ENCODE measurements around the gene ANKRD10. TPM values are rescaled to one million over a fixed set of nuclear protein-coding genes. Genes with fewer than 3 reads are reported as not detected.

The ANKRD10 gene
- total RNA-seq, 4 donors from 2014 or later, result 145 to 381 (median 164) TPM

DNA sequence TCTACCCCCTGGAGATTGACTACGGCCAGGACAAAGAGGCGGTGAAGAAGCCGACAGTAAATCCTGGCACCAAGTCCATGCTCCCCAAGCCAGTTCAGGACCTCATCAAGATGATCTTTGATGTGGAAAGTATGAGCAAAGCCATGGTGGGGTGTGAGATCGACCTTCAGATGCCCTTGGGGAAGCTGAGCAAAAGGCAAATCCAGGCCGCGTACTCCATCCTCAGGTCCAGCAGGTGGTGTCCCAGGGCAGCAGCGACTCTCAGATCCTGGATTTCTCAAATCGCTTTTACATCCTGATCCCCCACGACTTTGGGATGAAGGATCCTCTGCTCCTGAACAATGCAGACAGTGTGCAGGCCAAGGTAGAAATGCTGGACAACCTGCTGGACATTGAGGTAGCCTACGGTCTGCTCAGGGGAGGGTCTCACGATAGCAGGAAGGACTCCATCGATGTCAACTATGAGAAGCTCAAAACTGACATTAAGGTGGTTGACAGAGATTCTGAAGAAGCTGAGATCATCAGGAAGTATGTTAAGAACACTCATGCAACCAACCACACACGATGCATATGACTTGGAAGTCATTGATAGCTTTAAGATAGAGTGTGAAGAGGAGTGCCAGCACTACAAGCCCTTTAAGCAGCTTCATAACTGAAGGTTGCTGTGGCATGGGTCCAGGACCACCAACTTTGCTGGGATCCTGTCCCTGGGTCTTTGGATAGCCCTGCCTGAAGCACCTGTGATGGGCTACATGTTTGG is 24.0 kb upstream of the ANKRD10 start:
- DNase-seq (no peak), ATAC-seq (no peak)
- intact Hi-C loops (cut with DNase I; ENCODE audit: low total_unique reads), result no loop called here
- no peak overlapping the region for H3K4me3 ChIP-seq
- TF ChIP-seq POLR2A (IDR thresholded peaks at IDR 0.05), result no peak
- TF ChIP-seq, protein P1, sequence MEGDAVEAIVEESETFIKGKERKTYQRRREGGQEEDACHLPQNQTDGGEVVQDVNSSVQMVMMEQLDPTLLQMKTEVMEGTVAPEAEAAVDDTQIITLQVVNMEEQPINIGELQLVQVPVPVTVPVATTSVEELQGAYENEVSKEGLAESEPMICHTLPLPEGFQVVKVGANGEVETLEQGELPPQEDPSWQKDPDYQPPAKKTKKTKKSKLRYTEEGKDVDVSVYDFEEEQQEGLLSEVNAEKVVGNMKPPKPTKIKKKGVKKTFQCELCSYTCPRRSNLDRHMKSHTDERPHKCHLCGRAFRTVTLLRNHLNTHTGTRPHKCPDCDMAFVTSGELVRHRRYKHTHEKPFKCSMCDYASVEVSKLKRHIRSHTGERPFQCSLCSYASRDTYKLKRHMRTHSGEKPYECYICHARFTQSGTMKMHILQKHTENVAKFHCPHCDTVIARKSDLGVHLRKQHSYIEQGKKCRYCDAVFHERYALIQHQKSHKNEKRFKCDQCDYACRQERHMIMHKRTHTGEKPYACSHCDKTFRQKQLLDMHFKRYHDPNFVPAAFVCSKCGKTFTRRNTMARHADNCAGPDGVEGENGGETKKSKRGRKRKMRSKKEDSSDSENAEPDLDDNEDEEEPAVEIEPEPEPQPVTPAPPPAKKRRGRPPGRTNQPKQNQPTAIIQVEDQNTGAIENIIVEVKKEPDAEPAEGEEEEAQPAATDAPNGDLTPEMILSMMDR (IDR thresholded peaks at IDR 0.05 in 4 of 5, conservative IDR thresholded peaks at IDR 0.05 in 1 of 5), result no peak
- peaks cover 0 to 5% of the 10 kb centered on the region in 2 donors for H3K4me1 ChIP-seq
- no peaks in the 10 kb centered on the region for H3K36me3 ChIP-seq
- H3K27me3 ChIP-seq, result no peaks in the 10 kb centered on the region
- H3K9me3 ChIP-seq, result peaks cover 0 to 2% (median 0%) of the 10 kb centered on the region in 3 donors
- in situ Hi-C loops (cut with MboI; ENCODE audit: low sequenced_read_pairs in 4 of 4), result no loop called here
- no peak overlapping the region for H3K27ac ChIP-seq

DNA sequence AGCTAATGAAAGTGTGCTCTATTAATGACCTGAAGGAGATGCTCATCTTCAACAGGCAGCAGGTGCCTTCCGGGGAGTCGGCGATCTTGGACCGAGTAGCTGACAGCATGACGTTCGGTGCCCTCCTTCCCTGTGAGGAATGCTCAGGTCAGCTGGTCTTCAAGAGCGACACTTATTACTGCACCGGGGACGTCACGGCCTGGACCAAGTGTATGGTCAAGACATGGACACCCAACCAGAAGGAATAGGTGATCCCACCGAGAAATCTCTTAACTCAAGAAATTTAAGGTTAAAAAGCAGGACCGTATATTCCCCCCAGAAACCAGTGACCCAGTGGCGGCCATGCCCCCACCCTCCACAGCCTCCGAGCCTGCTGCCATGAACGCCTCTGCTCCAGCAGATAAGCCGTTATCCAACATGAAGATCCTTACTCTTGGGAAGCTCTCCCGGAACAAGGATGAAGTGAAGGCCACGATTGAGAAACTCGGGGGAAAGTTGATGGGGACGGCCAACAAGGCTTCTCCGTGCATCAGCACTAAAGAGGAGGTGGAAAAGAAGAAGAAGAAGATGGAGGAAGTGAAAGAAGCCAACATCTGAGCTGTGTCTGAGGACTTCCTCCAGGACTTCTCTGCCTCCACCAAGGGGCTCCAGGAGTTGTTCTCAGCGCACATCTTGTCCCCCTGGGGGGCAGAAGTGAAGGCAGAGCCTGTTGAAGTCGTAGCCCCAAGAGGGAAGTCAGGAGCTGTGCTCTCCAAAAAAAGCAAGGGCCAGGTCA is 22.8 kb upstream of the ANKRD10 start:
- no peak overlapping the region for H3K27ac ChIP-seq
- TF ChIP-seq POLR2A (IDR thresholded peaks at IDR 0.05), result no peak
- TF ChIP-seq, protein P1 (IDR thresholded peaks at IDR 0.05 in 4 of 5, conservative IDR thresholded peaks at IDR 0.05 in 1 of 5), result no peak
- no peaks in the 10 kb centered on the region for H3K27me3 ChIP-seq
- in situ Hi-C loops (cut with MboI; ENCODE audit: low sequenced_read_pairs in 4 of 4) (no loop called here), intact Hi-C loops (cut with DNase I; ENCODE audit: low total_unique reads) (no loop called here)
- H3K9me3 ChIP-seq, result peaks cover 0 to 7% (median 0%) of the 10 kb centered on the region in 3 donors
- no peak for DNase-seq
- H3K4me3 ChIP-seq, result no peak overlapping the region
- no peak for ATAC-seq
- no peaks in the 10 kb centered on the region for H3K36me3 ChIP-seq
- no peaks in the 10 kb centered on the region for H3K4me1 ChIP-seq

DNA sequence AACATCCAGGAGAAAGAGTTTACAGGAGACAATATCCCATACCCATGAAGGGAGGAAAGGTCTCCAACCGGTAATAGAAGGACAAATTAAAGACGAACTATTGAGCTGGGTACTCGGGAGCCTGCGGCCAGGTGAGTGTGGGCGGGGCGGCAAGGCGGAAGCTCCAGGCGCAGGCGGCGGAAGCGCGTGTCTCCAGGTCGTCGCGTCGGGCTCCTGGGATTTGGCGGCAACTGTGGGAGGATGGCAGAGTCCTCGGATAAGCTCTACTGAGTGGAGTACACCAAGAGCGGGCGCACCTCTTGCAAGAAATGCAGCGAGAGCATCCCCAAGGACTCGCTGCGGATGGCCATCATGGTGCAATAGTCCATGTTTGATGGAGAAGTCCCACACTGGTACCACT is 21.6 kb upstream of the ANKRD10 start:
- in situ Hi-C loops (cut with MboI; ENCODE audit: low sequenced_read_pairs in 4 of 4) (no loop called here), intact Hi-C loops (cut with DNase I; ENCODE audit: low total_unique reads) (no loop called here)
- Histone ChIP-seq H3K4me3 (no peak overlapping the region), H3K27me3 (no peaks in the 10 kb centered on the region), H3K36me3 (no peaks in the 10 kb centered on the region), H3K4me1 (no peaks in the 10 kb centered on the region), H3K27ac (no peak overlapping the region), H3K9me3 (peaks cover 0 to 7% (median 0%) of the 10 kb centered on the region in 3 donors)
- DNase-seq (no peak), ATAC-seq (no peak)
- TF ChIP-seq, protein P1 (IDR thresholded peaks at IDR 0.05 in 4 of 5, conservative IDR thresholded peaks at IDR 0.05 in 1 of 5), result no peak
- TF ChIP-seq POLR2A (IDR thresholded peaks at IDR 0.05), result no peak

DNA sequence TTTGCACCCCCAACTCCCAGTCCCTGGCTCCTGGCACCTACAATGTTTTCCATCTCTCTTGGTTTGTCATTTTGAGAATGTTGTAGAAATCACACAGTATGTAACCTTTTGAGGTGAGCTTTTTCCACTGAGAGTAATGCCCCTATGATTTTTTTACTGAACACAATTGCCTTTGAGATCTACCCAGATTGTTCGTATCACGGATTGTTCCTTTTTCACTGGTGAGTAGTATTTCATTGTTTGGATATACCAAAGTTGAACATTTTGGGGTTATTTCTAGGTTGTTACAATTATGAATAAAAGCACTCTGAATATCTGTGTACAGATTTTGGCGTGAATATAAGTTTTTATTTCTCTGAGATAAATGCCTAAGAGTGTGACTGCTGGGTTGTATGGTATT is 17.7 kb upstream of the ANKRD10 start:
- no peak overlapping the region for H3K27ac ChIP-seq
- H3K4me1 ChIP-seq, result no peaks in the 10 kb centered on the region
- DNase-seq, result no peak
- no peaks in the 10 kb centered on the region for H3K27me3 ChIP-seq
- no peak for TF ChIP-seq POLR2A (IDR thresholded peaks at IDR 0.05)
- TF ChIP-seq, protein P1 (IDR thresholded peaks at IDR 0.05 in 4 of 5, conservative IDR thresholded peaks at IDR 0.05 in 1 of 5), result no peak
- H3K4me3 ChIP-seq, result no peak overlapping the region
- in situ Hi-C loops (cut with MboI; ENCODE audit: low sequenced_read_pairs in 4 of 4), result no loop called here
- ATAC-seq, result no peak
- no peaks in the 10 kb centered on the region for H3K36me3 ChIP-seq
- H3K9me3 ChIP-seq, result peaks cover 0 to 7% (median 0%) of the 10 kb centered on the region in 3 donors
- intact Hi-C loops (cut with DNase I; ENCODE audit: low total_unique reads), result no loop called here
